HG02973 (cell line): Measurements from ENCODE around the gene VEPH1.

Experiments used
- ATAC-seq: cut with Tn5 transposase; IDR thresholded peaks from one replicate; pipeline ENCODE4 v1.9.1; 2021; ENCODE audit warnings: moderate library complexity; ENCODE audit not compliant: unreplicated experiment

VEPH1 gene

DNA sequence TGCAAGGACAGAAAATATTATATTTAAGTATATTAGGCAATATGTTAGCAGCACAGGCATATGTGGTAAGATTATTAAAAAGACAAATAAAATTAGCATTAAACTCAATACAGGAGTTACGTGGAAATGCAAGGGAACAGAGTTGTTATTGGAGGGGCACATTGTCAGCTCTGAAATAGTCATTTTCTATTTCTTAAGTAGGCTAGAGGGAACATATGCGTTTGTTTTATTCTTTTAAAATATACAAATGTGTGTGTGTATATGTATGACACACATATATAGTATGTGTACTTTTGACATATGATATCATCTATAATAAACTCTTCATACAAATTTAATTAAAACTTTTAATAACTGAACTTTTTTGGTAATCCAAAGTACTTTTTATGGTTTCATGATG lies 22.8 kb upstream of the VEPH1 start:
- no peak for ATAC-seq

DNA sequence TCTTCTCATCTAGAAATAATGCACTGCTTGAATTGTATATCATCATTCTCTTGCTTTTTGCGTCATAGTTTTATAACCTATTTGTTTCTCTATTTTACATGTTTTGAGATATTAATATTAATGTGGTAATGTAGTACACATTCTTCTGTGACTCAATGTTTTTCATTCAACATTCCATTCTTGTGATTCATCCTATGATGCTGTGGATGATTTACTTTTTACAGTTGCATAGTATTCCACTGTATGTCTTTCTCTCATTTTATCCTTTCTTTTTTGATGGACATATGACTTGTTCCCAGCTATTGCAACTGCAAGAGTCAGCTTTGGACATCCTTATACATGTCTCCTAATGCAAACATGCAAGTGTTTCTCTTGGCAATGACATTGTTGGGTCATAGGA lies 20.6 kb upstream of the VEPH1 start:
- ATAC-seq: no peak

DNA sequence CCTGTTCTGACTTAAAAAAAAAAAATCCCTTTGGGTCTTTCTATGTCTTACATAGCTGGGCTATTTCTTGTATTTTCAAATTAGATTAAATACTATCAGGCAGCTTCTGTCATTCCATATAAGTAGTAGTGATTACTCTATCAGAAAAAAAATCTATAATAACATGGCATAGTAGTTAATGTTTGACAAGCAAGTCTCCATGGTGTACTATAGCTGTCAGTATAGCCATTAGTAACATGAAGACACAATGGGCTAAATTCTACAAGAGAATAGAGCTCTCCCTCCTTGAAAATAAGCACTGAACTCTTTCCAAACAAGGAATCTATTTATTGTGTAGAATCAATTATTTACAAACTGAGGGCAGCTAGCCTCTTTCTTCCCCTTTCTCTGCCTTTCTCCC lies 19.4 kb upstream of the VEPH1 start:
- ATAC-seq: no peak

DNA sequence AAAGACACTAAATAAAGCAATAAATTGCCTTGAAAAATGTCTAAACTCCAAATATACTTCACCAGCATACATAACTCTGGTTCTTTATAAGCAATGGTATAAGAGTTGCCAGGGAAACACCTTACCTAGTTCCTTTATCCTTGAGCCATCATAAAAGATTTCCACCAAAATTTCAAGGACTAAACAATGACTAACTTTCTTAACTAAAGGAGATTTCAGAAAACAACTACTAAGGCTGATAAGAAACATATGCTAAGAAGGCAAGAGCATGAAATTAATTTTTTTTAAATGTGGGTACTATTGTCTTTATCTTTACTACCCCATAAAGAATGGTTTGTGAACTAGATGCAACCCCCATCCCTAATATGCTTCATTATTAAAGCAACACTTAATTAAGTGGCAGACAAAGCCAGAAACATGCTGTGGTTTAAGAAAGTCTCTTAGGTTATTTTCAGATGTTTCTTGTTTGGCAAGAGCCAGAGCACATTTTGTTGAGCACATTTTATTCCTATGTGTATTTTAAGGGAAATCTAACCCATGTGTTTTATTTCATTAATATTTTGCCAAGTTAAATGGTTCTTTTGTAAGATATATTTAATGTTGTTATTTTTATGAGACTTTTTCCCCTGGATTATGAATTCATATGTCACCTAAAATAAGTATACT lies 17.4 kb upstream of the VEPH1 start:
- ATAC-seq: no peak

DNA sequence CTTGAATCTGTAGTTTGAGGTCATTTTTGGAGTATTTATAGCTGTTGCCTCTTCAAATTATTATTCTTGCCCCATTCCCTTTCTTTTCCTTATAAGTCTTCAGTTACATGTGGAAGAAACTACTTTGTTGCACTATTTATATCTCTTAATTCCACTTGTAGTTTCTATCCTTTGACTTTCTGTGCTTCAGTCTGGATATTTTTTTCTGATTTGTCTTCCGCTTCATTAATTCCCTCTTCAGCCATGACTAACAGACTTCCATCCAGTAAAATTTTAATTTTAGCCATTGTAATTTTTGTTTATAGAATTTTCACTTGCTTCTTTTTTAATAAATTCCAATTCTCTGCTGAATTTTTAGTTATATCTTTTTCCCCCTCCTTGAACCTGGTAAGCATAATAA lies 15.7 kb upstream of the VEPH1 start:
- no peak for ATAC-seq

DNA sequence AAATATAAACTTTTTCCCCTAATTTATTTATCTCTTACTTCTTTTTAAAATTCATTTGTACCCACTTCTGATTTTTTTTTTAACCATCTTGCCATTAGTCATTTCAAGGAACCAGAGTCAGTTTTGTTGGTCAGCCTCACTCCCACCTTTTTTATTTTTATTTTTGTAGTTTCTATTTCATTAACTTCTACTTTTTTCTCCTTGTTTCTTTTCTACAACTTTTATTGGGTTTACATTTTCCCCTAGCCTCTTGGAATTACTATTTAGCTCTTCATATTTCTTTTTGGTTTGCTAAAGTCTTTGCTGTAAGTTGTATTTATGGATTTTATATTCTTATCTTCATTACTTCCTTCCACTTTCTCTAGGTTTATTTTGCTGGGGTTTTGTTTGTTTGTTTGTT lies 13.7 kb upstream of the VEPH1 start:
- ATAC-seq: no peak

DNA sequence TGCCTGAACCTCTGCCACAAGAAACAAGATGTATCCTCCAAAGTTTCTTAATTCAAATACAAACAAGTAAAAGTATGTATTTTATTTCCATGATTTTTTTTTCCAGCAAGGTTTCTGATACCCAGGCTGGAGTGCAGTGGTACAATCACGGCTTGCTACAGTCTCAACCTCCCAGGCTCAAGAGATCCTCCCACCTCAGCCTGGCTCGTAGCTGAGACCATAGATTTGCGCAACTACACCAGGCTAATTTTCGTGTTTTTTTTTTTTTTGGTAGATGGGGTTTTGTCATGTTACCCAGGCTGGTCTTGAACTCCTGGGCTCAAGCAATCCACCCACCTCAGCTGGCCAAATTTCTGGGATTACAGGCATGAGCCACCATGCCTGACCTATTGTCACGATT lies 12.2 kb upstream of the VEPH1 start:
- no peak for ATAC-seq

DNA sequence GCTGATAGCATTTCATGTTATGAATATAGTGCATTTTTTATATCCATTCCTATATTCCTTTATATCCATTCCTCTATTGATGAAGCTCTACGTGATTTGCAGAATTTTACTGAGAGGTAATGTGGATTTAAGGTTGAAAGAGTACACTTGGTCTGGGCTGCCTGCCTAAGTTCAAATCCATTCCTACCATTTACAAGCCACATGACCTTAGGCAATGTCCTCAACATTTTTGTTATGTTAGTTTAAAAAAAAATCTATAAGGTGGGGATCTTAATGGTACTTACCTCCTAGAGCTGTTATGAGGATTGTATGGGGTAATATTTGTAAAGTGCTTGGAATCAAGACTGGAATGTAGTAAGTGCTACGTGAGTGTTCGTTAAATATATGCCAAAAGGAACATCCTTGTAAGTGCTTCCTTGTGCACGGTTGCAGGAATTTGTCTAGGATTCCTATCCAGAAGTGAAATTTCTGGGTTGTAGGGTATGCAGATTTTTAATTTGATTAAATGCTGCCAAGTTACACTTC lies 11.2 kb upstream of the VEPH1 start:
- no peak for ATAC-seq

DNA sequence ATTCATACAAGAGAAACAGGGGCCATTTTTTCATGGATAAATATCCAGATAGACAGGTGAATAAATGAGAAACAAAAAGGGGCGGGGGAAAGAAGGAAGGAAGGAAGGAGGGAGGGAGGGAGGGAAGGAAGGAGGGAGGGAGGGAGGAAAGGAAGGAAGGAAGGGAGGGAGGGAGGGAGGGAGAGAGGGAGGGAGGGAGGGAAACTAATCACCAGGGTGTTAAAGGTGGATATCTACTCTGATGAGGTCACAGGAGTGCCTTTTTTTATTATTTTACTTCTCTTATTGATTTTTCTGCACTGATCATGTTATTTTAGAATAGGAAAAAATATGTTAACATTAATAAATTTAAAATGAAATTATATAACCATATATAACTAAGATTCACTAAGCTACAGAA lies 10.4 kb upstream of the VEPH1 start:
- no peak for ATAC-seq

DNA sequence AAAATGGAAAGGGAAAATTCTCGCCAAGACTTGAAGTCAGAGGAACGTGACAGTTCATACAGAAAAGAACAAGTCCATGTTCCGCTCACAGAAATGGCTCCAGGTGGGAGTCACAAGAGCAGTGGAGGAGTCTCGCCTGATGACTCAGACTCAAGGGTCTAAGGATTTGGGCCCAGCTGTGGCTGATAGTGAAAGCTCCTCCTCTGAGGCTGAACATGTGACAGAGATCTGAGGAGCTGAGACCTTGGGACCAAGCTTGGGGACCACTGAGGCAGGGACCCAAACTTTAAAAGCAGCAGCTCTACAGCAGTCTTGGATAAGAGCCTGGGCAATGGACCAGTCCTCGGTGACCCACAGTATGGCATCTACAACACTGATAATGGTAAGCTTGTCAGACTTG lies 9.3 kb upstream of the VEPH1 start:
- no peak for ATAC-seq

DNA sequence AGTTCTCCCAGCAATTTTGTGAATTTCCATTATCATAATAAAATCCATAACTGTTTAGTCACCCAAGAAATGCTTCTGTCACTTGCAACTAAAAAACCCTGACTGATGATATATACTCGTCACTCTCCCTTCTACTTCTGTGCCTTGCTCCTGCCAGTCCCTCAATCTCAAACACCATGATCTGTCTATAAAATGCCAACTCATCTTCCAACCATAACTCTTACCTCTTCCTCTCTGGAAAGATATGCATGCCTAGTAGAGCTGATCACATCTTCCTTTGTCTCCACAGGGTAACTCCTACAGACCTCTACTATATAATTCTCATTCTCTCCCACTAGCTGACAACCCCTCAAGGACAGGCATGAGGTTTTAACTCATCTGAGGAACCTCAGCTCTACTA lies 5.2 kb upstream of the VEPH1 start:
- no peak for ATAC-seq

DNA sequence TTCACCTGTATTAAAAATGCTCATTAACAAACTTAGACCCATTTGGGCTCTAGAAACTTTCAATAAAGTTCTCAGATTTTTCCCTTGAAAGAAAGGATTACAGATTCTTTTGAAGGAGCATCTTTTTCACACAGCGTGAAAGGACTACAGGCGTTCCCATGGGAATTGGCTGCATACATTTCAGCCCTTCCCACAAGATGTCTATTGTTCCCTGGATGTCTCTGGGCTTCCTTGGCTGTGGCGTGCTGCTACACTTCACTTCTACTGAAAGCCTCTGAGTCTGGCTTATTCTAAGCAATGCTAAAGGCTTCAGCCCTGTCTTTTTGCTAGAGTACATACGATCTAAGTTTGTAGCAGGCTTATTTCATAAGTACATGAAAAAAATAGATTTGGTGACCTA lies 1.4 kb downstream of the VEPH1 start:
- no peak for ATAC-seq

DNA sequence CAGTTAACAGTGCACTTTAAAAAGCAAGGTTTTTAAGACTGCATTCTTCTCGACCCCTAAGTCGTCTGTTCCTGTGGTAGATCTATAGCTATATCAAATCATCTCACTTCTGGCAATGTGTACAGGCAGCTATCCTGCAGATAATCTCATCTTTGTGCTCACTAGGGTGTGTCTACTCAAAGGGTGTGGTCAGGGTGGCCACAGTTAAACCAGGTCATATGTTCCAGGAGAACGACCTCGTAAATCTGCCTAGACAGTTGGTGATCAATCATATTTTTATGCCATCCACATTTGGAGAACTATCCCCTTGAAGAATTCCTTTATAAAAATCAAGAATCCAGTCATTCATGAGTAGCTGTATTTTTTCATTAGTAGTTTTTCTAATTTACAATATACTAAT lies 3.0 kb downstream of the VEPH1 start:
- no peak for ATAC-seq

DNA sequence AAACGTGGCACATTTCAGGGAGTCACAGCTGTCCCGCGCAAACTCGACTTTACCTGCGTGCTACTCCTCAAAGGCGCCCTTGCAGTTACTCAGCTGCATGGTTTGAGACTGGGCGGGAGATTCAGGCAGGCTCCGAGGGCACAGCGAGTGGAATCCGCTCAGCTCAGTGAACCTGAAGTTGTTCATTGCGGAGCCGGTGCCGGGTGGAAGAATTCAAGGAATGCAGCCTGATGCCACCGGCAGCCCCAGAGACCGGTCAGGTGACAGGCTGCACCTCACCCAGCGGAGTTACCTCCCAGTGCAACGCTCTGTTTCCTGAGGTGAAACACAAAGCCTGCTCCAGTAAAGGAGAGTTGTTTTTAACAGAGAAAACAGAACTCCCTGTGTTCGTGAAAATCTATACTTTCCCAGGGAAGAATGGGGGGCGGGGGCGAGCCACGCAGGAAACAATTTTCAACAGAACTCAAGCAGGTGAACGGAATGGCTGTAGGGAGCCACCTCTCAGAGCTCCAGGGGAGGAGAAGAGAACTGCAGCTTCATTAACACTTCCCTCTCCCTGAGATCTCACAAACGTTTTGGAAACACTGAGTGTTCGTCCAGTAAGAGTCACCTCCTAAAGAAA lies 3.8 kb downstream of the VEPH1 start:
- no peak for ATAC-seq

DNA sequence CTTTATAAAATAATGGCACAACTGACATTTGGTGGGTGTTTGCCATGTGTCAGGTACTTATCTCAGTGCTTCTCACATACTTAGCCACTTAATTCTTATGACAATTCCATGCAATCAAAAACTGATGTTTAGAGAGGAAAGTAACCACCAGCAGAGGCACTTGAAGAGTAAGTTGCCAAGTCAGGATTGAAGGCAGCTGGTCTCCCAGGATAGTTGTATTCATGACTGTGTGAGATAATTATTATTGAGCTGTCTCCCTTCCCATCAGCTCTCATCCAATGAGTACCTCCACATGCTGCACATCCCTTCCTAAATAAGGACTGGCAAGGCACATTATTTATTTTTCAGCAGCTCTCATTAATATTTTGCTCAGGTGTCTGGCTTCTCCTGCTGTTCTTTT lies 4.8 kb downstream of the VEPH1 start:
- no peak for ATAC-seq

DNA sequence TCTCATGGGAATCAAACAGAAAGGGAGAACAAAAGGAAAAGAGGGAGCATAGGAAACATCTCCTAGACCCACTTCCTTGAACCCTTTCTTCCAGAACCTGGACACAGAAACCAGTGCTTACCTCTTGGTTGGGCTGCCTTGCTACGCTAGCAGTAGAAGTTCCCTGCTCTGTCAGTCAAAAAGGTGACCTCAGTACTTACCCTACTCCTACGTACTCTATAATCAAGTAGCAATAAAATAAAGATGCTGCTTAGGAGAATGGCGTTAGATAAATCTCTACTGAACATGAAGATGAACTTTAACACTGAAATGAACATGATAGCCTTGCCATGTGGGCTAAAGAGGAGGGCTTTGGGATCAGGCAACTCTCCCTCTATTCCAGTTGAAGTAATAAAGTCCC lies 7.4 kb downstream of the VEPH1 start:
- ATAC-seq: no peak

DNA sequence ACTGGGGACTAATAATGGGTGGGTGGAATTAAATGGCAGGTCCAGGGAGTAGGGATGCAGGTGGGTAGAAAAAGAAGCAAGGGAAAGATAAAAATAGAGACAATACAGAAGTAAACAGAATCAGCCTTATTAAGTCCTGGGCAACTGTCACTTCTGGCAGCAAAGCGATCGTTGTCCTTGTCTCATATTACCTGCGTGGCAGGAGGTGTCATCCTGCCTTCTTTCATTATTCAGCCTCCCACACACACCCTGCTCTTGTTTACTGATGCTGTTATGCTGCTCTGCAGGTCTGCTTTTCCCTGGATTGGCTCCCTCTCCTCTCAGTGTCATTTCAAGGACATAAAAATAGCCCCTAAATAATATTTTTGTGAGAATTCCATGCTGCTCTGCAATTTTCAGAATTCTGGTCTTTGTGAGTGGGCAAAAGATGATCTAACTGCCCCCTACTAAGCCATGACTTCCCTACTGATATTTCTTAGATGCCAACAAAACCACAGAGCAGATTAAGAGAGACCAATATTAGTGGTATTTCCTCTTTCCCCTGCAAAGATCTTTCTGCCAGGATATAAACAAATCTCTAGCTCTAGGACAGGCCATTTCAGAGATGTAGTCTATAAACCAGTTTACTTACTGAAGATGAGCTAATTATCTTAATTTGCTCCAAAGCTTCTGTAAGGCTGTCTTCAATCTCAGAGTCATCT lies 8.5 kb downstream of the VEPH1 start:
- ATAC-seq: no peak

DNA sequence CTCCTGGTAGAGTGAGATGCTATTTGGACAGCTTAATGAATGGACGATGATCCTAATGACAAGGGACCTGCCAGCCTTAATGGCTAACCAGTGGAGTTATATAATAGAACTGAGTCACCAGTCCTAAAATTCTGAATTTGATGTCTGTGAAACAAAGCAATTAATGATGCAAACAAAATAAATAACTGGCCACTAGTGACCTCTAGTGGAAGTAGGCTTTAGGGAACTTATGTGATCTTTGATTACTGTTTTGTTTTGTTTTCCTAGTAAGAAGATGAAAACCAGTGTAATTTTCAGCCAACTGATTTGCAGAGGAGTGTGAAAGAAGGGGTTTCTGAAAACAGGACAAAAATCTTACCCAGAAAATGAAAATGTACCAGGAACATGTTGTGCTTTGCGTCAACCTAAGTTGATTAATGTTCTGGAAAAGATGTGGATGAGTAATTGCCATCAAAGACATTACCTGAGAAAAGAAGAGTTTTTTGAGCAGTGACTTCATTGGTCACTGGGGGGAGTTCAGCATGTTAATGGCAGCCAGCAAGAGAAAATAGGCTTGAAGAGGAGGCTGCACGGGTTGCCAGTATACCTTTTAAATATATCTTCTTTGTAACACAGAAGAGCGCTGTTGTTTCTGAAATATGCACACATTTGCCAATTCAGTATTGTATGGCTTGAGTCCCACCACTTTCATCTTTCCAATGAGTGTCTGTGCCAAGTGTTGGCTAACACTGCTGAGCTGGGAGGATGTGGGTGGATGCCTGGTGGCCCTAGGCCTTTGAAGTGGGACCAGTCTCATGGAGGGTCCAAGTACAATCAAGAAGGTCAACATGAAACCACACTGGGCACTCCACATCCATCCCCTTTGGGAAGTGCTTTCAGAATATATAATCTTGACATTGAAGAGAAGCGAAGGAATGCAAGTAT lies 9.3 kb downstream of the VEPH1 start:
- ATAC-seq: no peak

DNA sequence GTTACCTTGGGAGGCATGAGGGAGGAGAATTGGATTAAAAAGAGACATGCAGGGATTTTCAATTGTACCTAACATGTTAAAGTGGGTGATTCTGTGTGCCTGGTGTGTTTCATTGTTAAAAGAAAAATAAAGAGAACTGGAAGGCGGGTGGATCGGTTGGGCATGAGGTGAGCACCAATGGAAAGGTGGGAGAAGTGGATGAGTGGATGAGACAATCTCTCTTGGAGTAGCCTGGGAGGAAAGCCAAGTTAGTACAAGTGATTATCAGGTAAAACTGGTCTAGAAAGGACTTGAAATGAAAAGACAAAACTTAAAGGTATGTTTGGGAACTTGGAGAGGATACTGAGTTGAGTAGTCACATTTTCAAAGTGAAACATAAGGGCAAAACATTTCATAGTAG lies 12.1 kb downstream of the VEPH1 start:
- no peak for ATAC-seq

DNA sequence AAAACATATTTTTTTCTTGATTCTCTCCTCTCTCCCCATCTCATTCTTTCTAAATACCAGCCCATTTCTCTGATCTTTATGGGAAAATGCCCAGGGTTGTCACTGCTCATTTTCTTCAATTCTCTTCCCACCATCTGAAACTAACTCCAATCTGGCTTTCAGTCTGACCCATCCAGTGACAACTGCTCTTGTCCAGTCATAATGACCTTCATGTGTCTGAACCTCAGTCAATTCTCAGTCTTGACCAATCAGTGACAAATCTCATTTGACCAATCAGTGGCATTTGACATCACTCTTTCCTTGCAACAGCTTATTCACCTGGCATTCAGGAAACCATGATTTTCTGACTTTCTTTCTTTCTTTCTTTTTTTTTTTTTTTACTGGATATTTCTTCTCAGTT lies 15.1 kb downstream of the VEPH1 start:
- ATAC-seq: no peak

DNA sequence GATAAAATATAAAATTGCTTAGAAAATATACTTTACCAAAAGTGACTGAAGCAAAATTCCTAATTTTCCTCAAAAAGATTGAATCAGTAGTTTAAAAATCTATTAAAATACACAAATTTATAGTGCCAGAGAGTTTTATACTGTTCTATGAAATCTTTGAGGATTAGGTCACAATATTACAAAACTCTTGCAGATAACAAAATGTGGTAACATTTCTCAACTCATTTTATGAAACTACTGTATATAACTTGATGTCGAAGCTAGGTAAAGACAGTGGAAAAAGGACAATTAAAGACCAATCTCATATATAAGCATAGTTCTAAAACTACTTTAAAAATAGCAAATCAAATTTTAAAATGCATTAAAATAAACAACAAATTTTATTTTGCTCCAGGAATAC lies 15.9 kb downstream of the VEPH1 start:
- ATAC-seq: no peak
